B cell (primary cell): ENCODE results near the gene ASH1L. TPM values are rescaled to one million over a fixed set of nuclear protein-coding genes. Genes with fewer than 3 reads are reported as not detected.
"Not testable (repeated sequence)": the region's sequence is repeated elsewhere in the genome, so short reads cannot be mapped to it uniquely, and the experiment has no call there.

Source experiments
- ATAC-seq: fragments of 200-7000 bp; cut with Tn5 transposase; one replicate; pipeline ENCODE4 v1.10.0; 2021; ENCODE audit warnings: low read depth, mild to moderate bottlenecking, moderate number of reproducible peaks, moderate library complexity
- CTCF ChIA-PET: fragments of 350-600 bp; sonication (Branson Sonifier 250); formaldehyde crosslinking; loops from one replicate; lab custom pipeline; 2021; ENCODE audit warnings: antibody characterized with exemption, inconsistent platforms; lab: Charles Lee
- POLR2A ChIA-PET: fragments of 350-600 bp; sonication (Branson Sonifier 250); formaldehyde crosslinking; loops from one replicate; lab custom pipeline; 2021; ENCODE audit warnings: antibody characterized with exemption; lab: Charles Lee
- DNase-seq: peaks from one replicate; pipeline ENCODE4 v3.0.0; 2013
- H2AFZ ChIP-seq: 2 replicates; pipeline ENCODE4 v1.6.1; 2012; ENCODE audit warnings: mild to moderate bottlenecking, low read depth, low read length; ENCODE audit not compliant: insufficient read depth, poor library complexity, severe bottlenecking
- H3K27ac ChIP-seq, 2 donors: 1 replicate in 1 of 2; 2 replicates in 1 of 2; pipeline ENCODE4 v1.5.1; 2012 to 2013; ENCODE audit warnings: low read length in 2 of 2, mild to moderate bottlenecking in 2 of 2, moderate library complexity in 1 of 2
- H3K27me3 ChIP-seq, 4 experiments: fragments of 200-600 bp in 1 of 4; sonication (generic) in 1 of 4; replicated peaks in 1 of 4; 1 replicate in 2 of 4; 2 replicates in 2 of 4; pipeline versions ENCODE4 v1.6.1 to v1.7.0; 2013 to 2016; ENCODE audit warnings: low read length in 3 of 4, mild to moderate bottlenecking in 2 of 4, mixed read lengths in 1 of 4, moderate library complexity in 1 of 4; ENCODE audit not compliant: insufficient read depth in 4 of 4, control insufficient read depth in 3 of 4; ENCODE audit errors: control extremely low read depth in 1 of 4
- H3K36me3 ChIP-seq, 2 experiments: replicated peaks in 1 of 2; 1 replicate in 1 of 2; 2 replicates in 1 of 2; pipeline versions ENCODE4 v1.6.1 to v1.7.1; 2013; ENCODE audit warnings: low read length in 1 of 2; ENCODE audit not compliant: insufficient read depth in 2 of 2, control insufficient read depth in 1 of 2; ENCODE audit errors: control extremely low read depth in 1 of 2, extremely low read depth in 1 of 2
- H3K4me1 ChIP-seq, 2 donors: fragments of 200-600 bp in 1 of 2; sonication (generic) in 1 of 2; 1 replicate in 1 of 2; 2 replicates in 1 of 2; pipeline versions ENCODE4 v1.5.1 to v1.6.1; 2013 to 2017; ENCODE audit warnings: low read length in 2 of 2; ENCODE audit not compliant: control insufficient read depth in 2 of 2, insufficient read depth in 2 of 2
- H3K4me2 ChIP-seq: replicated peaks from 2 replicates; pipeline ENCODE3; 2012; ENCODE audit warnings: mild to moderate bottlenecking, low read depth, low read length; ENCODE audit not compliant: poor library complexity, severe bottlenecking
- H3K4me3 ChIP-seq, 5 experiments: fragments of 200-600 bp in 1 of 5; sonication (generic) in 1 of 5; 1 replicate in 3 of 5; 2 replicates in 2 of 5; pipeline versions ENCODE4 v1.5.1 to v1.7.0; 2011 to 2016; ENCODE audit warnings: low read length in 4 of 5, mild to moderate bottlenecking in 4 of 5, low read depth in 2 of 5, control low read depth in 1 of 5, moderate library complexity in 1 of 5; ENCODE audit not compliant: insufficient read depth in 1 of 5; ENCODE audit errors: control extremely low read depth in 1 of 5, extremely low read depth in 1 of 5
- H3K79me2 ChIP-seq: fragments of 200-600 bp; sonication (generic); one replicate; pipeline ENCODE4 v1.6.0; 2016; ENCODE audit warnings: low read length; ENCODE audit not compliant: control insufficient read depth, insufficient read depth
- H3K9ac ChIP-seq: fragments of 200-600 bp; sonication (generic); 2 replicates; pipeline ENCODE4 v1.6.1; 2017; ENCODE audit warnings: mild to moderate bottlenecking, low read length, moderate library complexity
- H3K9me3 ChIP-seq, 3 donors: one replicate each; pipeline versions ENCODE4 v1.6.1 to v1.7.1; 2013; ENCODE audit warnings: low read length in 2 of 3; ENCODE audit not compliant: control insufficient read depth in 2 of 3, insufficient read depth in 1 of 3; ENCODE audit errors: control extremely low read depth in 1 of 3
- H4K20me1 ChIP-seq: 2 replicates; pipeline ENCODE4 v1.6.0; 2012; ENCODE audit warnings: mild to moderate bottlenecking, low read length; ENCODE audit not compliant: insufficient read depth, control insufficient read depth, poor library complexity, severe bottlenecking
- H3K27ac Mint-ChIP-seq: one replicate; pipeline ENCODE4 v1.8.0; 2021; ENCODE audit warnings: mixed read lengths
- H3K27me3 Mint-ChIP-seq: one replicate; pipeline ENCODE4 v1.8.0; 2021; ENCODE audit warnings: mixed read lengths
- H3K4me1 Mint-ChIP-seq: one replicate; pipeline ENCODE4 v1.8.0; 2021; ENCODE audit warnings: mixed read lengths
- H3K4me3 Mint-ChIP-seq: one replicate; pipeline ENCODE4 v1.8.0; 2021; ENCODE audit warnings: mixed read lengths
- H3K9me3 Mint-ChIP-seq: one replicate; pipeline ENCODE4 v1.8.0; 2022; ENCODE audit warnings: mixed read lengths; ENCODE audit not compliant: insufficient read depth
- EZH2 ChIP-seq: IDR thresholded peaks from 2 replicates; pipeline ENCODE4 v1.6.1; 2012; ENCODE audit warnings: borderline replicate concordance, low read depth, mild to moderate bottlenecking, moderate library complexity, low read length; ENCODE audit not compliant: insufficient read depth, poor library complexity, severe bottlenecking
- WGBS: methylation state at CpG from one replicate; pipeline ENCODE4 v1.1.5; 2013; ENCODE audit warnings: missing lambda C conversion rate; ENCODE audit not compliant: insufficient coverage; 5-methylcytosine and 5-hydroxymethylcytosine counted together
- intact Hi-C: fragments of 100-400 bp; cut with micrococcal nuclease; formaldehyde crosslinking; loops from one replicate; pipeline ENCODE4 v1.10.0; 2022
- polyA plus RNA-seq: library from polyadenylated mRNA; depleted of rRNA; stranded (reverse); fragments of >200 nt; gene quantifications from 2 replicates; pipeline ENCODE4 v1.2.3, GENCODE V29; 2012
- total RNA-seq, 2 donors: library from RNA; stranded (reverse); fragments of 120-200 nt in 1 of 2; gene quantifications; 1 replicate in 1 of 2; 2 replicates in 1 of 2; pipeline versions ENCODE4 v1.2.3 to v1.2.4, GENCODE V29; 2013 to 2022
- TF ChIP-seq, protein P1 (sequence below): fragments of 200-600 bp; IDR thresholded peaks from one replicate; pipeline ENCODE4 v1.8.0; 2022; ENCODE audit warnings: antibody characterized with exemption, mild to moderate bottlenecking

ASH1L gene
- total and polyA plus RNA-seq, 2 donors (not counting 1 experiment from before 2014, with no cell fraction given), result 17.7 to 124 TPM

- Mint-ChIP-seq H3K4me1 (no peaks in the 10 kb centered on the region), H3K27me3 (no peaks in the 10 kb centered on the region), H3K27ac (no peak overlapping the region), H3K9me3 (no peaks in the 10 kb centered on the region), H3K4me3 (no peak overlapping the region)
- no peak overlapping the region for H3K27ac ChIP-seq
- no peaks in the 10 kb centered on the region for H4K20me1 ChIP-seq
- H2AFZ ChIP-seq, result peak overlapping the region; percentile 58
- no peaks in the 10 kb centered on the region for H3K79me2 ChIP-seq
- 64% methylated on average over 2 of the region's 6 CpGs for WGBS
- DNase-seq (peak; percentile 74), ATAC-seq (peak; percentile 60)
- no peaks in the 10 kb centered on the region for H3K27me3 ChIP-seq
- intact Hi-C loops, result loop anchor here (1.0 to 5.0 kb wide), 4 partner anchors 269 to 499 kb away; partner anchors contain the start of genes MTX1, RUSC1 and THBS3
- H3K4me2 ChIP-seq, result no peak overlapping the region
- H3K4me1 ChIP-seq, result no peaks in the 10 kb centered on the region
- H3K4me3 ChIP-seq, result no peak overlapping the region
- no peaks in the 10 kb centered on the region for H3K9me3 ChIP-seq
- no peak for TF ChIP-seq EZH2
- TF ChIP-seq, protein P1, sequence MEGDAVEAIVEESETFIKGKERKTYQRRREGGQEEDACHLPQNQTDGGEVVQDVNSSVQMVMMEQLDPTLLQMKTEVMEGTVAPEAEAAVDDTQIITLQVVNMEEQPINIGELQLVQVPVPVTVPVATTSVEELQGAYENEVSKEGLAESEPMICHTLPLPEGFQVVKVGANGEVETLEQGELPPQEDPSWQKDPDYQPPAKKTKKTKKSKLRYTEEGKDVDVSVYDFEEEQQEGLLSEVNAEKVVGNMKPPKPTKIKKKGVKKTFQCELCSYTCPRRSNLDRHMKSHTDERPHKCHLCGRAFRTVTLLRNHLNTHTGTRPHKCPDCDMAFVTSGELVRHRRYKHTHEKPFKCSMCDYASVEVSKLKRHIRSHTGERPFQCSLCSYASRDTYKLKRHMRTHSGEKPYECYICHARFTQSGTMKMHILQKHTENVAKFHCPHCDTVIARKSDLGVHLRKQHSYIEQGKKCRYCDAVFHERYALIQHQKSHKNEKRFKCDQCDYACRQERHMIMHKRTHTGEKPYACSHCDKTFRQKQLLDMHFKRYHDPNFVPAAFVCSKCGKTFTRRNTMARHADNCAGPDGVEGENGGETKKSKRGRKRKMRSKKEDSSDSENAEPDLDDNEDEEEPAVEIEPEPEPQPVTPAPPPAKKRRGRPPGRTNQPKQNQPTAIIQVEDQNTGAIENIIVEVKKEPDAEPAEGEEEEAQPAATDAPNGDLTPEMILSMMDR, result peak; percentile 75
- H3K36me3 ChIP-seq, result no peaks in the 10 kb centered on the region
- H3K9ac ChIP-seq, result no peak overlapping the region
- ChIA-PET CTCF (interaction anchor here (0.7 to 4.5 kb wide), 13 partner anchors 15 to 695 kb away, joined by 3 to 45 read pairs (median 3); partner anchors contain the start of gene KRTCAP2), POLR2A (no interaction called here)
These were observed 29.2 kb upstream of the ASH1L start for GRCh38 chr1:155591770-155592169.

GRCh38 chr1:155590516-155591247, 28.1 kb upstream of the ASH1L start:
- POLR2A ChIA-PET, H3K27ac ChIP-seq, H3K27me3 ChIP-seq, H3K27ac Mint-ChIP-seq, H3K9ac ChIP-seq, H3K36me3 ChIP-seq, DNase-seq, H3K79me2 ChIP-seq, H3K4me3 ChIP-seq, H3K4me1 Mint-ChIP-seq, H3K27me3 Mint-ChIP-seq, H4K20me1 ChIP-seq, ATAC-seq, H3K4me2 ChIP-seq, H3K4me1 ChIP-seq, H3K4me3 Mint-ChIP-seq, H2AFZ ChIP-seq, H3K9me3 Mint-ChIP-seq, H3K9me3 ChIP-seq: not testable (repeated sequence)
- WGBS, result 94% methylated on average over 20 of the region's 20 CpGs
- CTCF ChIA-PET, result interaction anchor here (1.0 to 4.5 kb wide), 3 partner anchors 17 to 340 kb away, joined by 3 to 45 read pairs (median 3); no protein-coding TSS in a partner anchor
- intact Hi-C loops, result loop anchor here (5.0 kb wide), 3 partner anchors 268 to 498 kb away; partner anchors contain the start of genes MTX1, RUSC1 and THBS3

GRCh38 chr1:155589282-155589681, 26.7 kb upstream of the ASH1L start:
- H3K4me1 ChIP-seq, H3K36me3 ChIP-seq, H3K79me2 ChIP-seq, H3K9me3 ChIP-seq, intact Hi-C loops, H3K27me3 Mint-ChIP-seq, ATAC-seq, DNase-seq, H3K27ac ChIP-seq, H4K20me1 ChIP-seq, POLR2A ChIA-PET, H3K4me3 Mint-ChIP-seq, H3K4me2 ChIP-seq, H3K9me3 Mint-ChIP-seq, H2AFZ ChIP-seq, H3K9ac ChIP-seq, H3K27ac Mint-ChIP-seq, H3K27me3 ChIP-seq, H3K4me3 ChIP-seq, H3K4me1 Mint-ChIP-seq: not testable (repeated sequence)
- CTCF ChIA-PET, result interaction anchor here (0.5 to 4.5 kb wide), 6 partner anchors 14 to 494 kb away, joined by 3 to 45 read pairs (median 5); no protein-coding TSS in a partner anchor
- WGBS, result no CpG with 5 or more reads among the region's 3 CpGs
